Kidney (tissue), 14 donors: ENCODE results near the gene CAPN14. TPM values are rescaled to one million over a fixed set of nuclear protein-coding genes. Genes with fewer than 3 reads are reported as not detected.

Experiments used
- DNase-seq, 5 donors: peaks; one replicate each; pipeline ENCODE4 v3.0.0-alpha.2; 2013 to 2020
- FAIRE-seq: peaks from 2 replicates; lab custom pipeline; 2012; peaks lifted over from hg19 to GRCh38; lab: Jason Lieb, UNC
- H3K27ac ChIP-seq, 2 donors: one replicate each; pipeline ENCODE4 v1.7.0; 2013; ENCODE audit warnings: low read depth in 2 of 2, low read length in 2 of 2, inconsistent platforms in 1 of 2
- H3K27me3 ChIP-seq: one replicate; pipeline ENCODE4 v1.7.1; 2013; ENCODE audit warnings: low read length, inconsistent platforms; ENCODE audit not compliant: control insufficient read depth, insufficient read depth
- H3K36me3 ChIP-seq, 3 donors: one replicate each; pipeline versions ENCODE4 v1.7.0 to v1.7.1; 2013; ENCODE audit warnings: low read length in 3 of 3, control low read depth in 1 of 3, inconsistent platforms in 1 of 3; ENCODE audit not compliant: insufficient read depth in 3 of 3, control insufficient read depth in 2 of 3
- H3K4me1 ChIP-seq, 3 donors: one replicate each; pipeline versions ENCODE4 v1.7.0 to v1.7.1; 2013; ENCODE audit warnings: low read length in 3 of 3, inconsistent platforms in 1 of 3, low read depth in 1 of 3; ENCODE audit not compliant: control insufficient read depth in 2 of 3, insufficient read depth in 2 of 3
- H3K4me3 ChIP-seq, 3 donors: one replicate each; pipeline versions ENCODE4 v1.7.0 to v1.8.1; 2013; ENCODE audit warnings: low read length in 3 of 3, control low read depth in 1 of 3, inconsistent platforms in 1 of 3
- H3K9ac ChIP-seq, 3 donors: one replicate each; pipeline versions ENCODE4 v1.7.0 to v1.7.1; 2013; ENCODE audit warnings: low read length in 3 of 3, control low read depth in 1 of 3, inconsistent platforms in 1 of 3
- H3K9me3 ChIP-seq, 3 donors: one replicate each; pipeline versions ENCODE4 v1.7.0 to v1.7.1; 2013; ENCODE audit warnings: low read length in 3 of 3, control low read depth in 1 of 3, inconsistent platforms in 1 of 3; ENCODE audit not compliant: control insufficient read depth in 2 of 3, insufficient read depth in 1 of 3
- intact Hi-C: fragments of 100-400 bp; cut with DNase I; formaldehyde crosslinking; loops from one replicate; pipeline ENCODE4 v1.11.1; 2022
- polyA plus RNA-seq: library from polyadenylated mRNA; stranded (reverse); fragments of 350-450 nt; fragmentation: Illumina TruSeq; extraction: RNeasy Lipid Tissue Mini Kit (QIAGEN cat#74804); gene quantifications from one replicate; pipeline ENCODE4 v1.2.3, GENCODE V29; 2014; ENCODE audit warnings: low read depth, low replicate concordance; ENCODE audit not compliant: insufficient read depth
- total RNA-seq: library from RNA; stranded (reverse); fragmentation: NEBNext Ultra II Directional; extraction: Animal tissue kit (Norgen Biotek cat#: 25700); gene quantifications from one replicate; pipeline ENCODE4 v1.2.1, GENCODE V29; 2021
- TF ChIP-seq, protein P1 (sequence below): IDR thresholded peaks from 3 replicates; pipeline ENCODE4 v1.5.1; 2012; ENCODE audit warnings: mild to moderate bottlenecking, moderate library complexity, borderline replicate concordance; ENCODE audit not compliant: insufficient read depth; ENCODE audit errors: extremely low read depth
- donor health status: control.
- donor health status: control.
- donor health status: control.
- donor health status: control.
- donor health status: control.
- donor health status: DM: yes; HTN: yes; CAD: no.
- donor health status: Normal renal cell carcinoma (clear cell type).

CAPN14 gene
- total and polyA plus RNA-seq, 2 donors from 2014 or later: 0.22 to 0.25 TPM

- Histone ChIP-seq H3K9me3 (no peaks in the 10 kb centered on the region), H3K27me3 (no peaks in the 10 kb centered on the region), H3K4me3 (no peak overlapping the region), H3K36me3 (no peaks in the 10 kb centered on the region), H3K4me1 (no peaks in the 10 kb centered on the region), H3K9ac (no peak overlapping the region), H3K27ac (no peak overlapping the region)
- TF ChIP-seq, protein P1, sequence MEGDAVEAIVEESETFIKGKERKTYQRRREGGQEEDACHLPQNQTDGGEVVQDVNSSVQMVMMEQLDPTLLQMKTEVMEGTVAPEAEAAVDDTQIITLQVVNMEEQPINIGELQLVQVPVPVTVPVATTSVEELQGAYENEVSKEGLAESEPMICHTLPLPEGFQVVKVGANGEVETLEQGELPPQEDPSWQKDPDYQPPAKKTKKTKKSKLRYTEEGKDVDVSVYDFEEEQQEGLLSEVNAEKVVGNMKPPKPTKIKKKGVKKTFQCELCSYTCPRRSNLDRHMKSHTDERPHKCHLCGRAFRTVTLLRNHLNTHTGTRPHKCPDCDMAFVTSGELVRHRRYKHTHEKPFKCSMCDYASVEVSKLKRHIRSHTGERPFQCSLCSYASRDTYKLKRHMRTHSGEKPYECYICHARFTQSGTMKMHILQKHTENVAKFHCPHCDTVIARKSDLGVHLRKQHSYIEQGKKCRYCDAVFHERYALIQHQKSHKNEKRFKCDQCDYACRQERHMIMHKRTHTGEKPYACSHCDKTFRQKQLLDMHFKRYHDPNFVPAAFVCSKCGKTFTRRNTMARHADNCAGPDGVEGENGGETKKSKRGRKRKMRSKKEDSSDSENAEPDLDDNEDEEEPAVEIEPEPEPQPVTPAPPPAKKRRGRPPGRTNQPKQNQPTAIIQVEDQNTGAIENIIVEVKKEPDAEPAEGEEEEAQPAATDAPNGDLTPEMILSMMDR: no peak
- intact Hi-C loops: no loop called here
- DNase-seq (no peak), FAIRE-seq (no peak)
Measured at GRCh38 chr2:31191931-31192330, 25.4 kb downstream of the CAPN14 start.

- H3K4me3 ChIP-seq: no peak overlapping the region
- DNase-seq (no peak), FAIRE-seq (no peak)
- H3K4me1 ChIP-seq: no peaks in the 10 kb centered on the region
- TF ChIP-seq, protein P1: no peak
- H3K36me3 ChIP-seq: no peaks in the 10 kb centered on the region
- no peaks in the 10 kb centered on the region for H3K9me3 ChIP-seq
- H3K27ac ChIP-seq: no peak overlapping the region
- intact Hi-C loops: no loop called here
- H3K9ac ChIP-seq: no peak overlapping the region
- no peaks in the 10 kb centered on the region for H3K27me3 ChIP-seq
Measured at GRCh38 chr2:31190188-31190587, 27.1 kb downstream of the CAPN14 start.

- TF ChIP-seq, protein P1: no peak
- Histone ChIP-seq H3K9ac (no peak overlapping the region), H3K36me3 (no peaks in the 10 kb centered on the region), H3K9me3 (no peaks in the 10 kb centered on the region), H3K27me3 (no peaks in the 10 kb centered on the region), H3K27ac (no peak overlapping the region), H3K4me1 (no peaks in the 10 kb centered on the region), H3K4me3 (no peak overlapping the region)
- DNase-seq (no peak), FAIRE-seq (no peak)
- intact Hi-C loops: no loop called here
Measured at GRCh38 chr2:31189141-31189540, 28.2 kb downstream of the CAPN14 start.

DNA sequence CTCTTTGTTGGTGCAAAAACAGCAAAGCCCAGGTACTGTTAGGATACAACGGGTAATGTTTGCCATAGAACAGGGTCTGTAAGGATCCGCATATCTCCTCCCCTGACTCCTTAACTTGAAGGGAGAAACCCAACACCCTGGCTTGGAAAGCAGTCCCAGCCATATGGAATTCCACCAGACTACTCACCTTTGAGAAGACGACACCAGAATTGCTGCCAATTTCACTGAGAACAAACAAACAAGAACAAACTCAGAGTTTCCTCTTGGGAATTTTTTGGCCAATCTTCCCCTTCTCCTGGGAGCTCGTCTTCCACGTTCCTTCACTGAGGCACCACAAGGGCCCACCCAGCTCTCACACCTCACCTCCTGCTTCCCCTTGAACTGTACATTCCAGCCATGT, 29.2 kb downstream of the CAPN14 start:
- H3K4me3 ChIP-seq: no peak overlapping the region
- H3K27me3 ChIP-seq: no peaks in the 10 kb centered on the region
- H3K36me3 ChIP-seq: no peaks in the 10 kb centered on the region
- H3K27ac ChIP-seq: no peak overlapping the region
- TF ChIP-seq, protein P1: no peak
- DNase-seq (no peak), FAIRE-seq (no peak)
- no peaks in the 10 kb centered on the region for H3K9me3 ChIP-seq
- no peak overlapping the region for H3K9ac ChIP-seq
- H3K4me1 ChIP-seq: no peaks in the 10 kb centered on the region
- intact Hi-C loops: no loop called here
